ENCODE results near the gene RAB3IL1.

- TF ChIP-seq POLR2A (IDR thresholded peaks at IDR 0.05) (no peak), CTCF (IDR thresholded peaks at IDR 0.05) (peak in 1 of 3 donors; percentile 8), POLR2AphosphoS5 (IDR thresholded peaks at IDR 0.05) (no peak)
Observed at GRCh38 chr11:61954106-61954850, 36.9 kb upstream of the RAB3IL1 start.

All from breast epithelium (tissue), 3 donors.